HG03520 (cell line): ENCODE data around the gene OXER1.

ENCODE experiments used
- ATAC-seq: cut with Tn5 transposase; IDR thresholded peaks from one replicate; pipeline ENCODE4 v1.9.1; 2021; ENCODE audit warnings: mild to moderate bottlenecking, moderate library complexity; ENCODE audit not compliant: unreplicated experiment

The OXER1 gene

GRCh38 chr2:42764096-42764495 is at the start of gene OXER1:
OXER1 (minus strand) TSS chr2:42764135; CDS start chr2:42764062, 73 bp downstream.
- no peak for ATAC-seq

GRCh38 chr2:42812899-42813479 is 49.1 kb upstream of the OXER1 start:
- no peak for ATAC-seq

GRCh38 chr2:42810971-42811811 is 47.3 kb upstream of the OXER1 start:
- peak; percentile 2 for ATAC-seq

- peak; percentile 64 for ATAC-seq
Measured at GRCh38 chr2:42810121-42810970, 46.4 kb upstream of the OXER1 start.

- ATAC-seq: peak; percentile 45
Measured at GRCh38 chr2:42809819-42810120, 45.8 kb upstream of the OXER1 start.

GRCh38 chr2:42809131-42809818 is 45.3 kb upstream of the OXER1 start:
- no peak for ATAC-seq

GRCh38 chr2:42808301-42808700 is 44.4 kb upstream of the OXER1 start:
- no peak for ATAC-seq

GRCh38 chr2:42806786-42807185 is 42.9 kb upstream of the OXER1 start:
- ATAC-seq: no peak

GRCh38 chr2:42804891-42805290 is 41.0 kb upstream of the OXER1 start:
- no peak for ATAC-seq

GRCh38 chr2:42804338-42804737 is 40.4 kb upstream of the OXER1 start:
- ATAC-seq: no peak

GRCh38 chr2:42802150-42802549 is 38.2 kb upstream of the OXER1 start:
- ATAC-seq: no peak

- no peak for ATAC-seq
Measured at GRCh38 chr2:42801381-42801780, 37.4 kb upstream of the OXER1 start.

- no peak for ATAC-seq
Measured at GRCh38 chr2:42800981-42801380, 37.0 kb upstream of the OXER1 start.

GRCh38 chr2:42800461-42800962 is 36.6 kb upstream of the OXER1 start:
- ATAC-seq: no peak

- no peak for ATAC-seq
Measured at GRCh38 chr2:42799881-42800280, 35.9 kb upstream of the OXER1 start.

- no peak for ATAC-seq
Measured at GRCh38 chr2:42797281-42797680, 33.3 kb upstream of the OXER1 start.

- peak; percentile 36 for ATAC-seq
Measured at GRCh38 chr2:42796427-42797248, 32.7 kb upstream of the OXER1 start.

- peak; percentile 28 for ATAC-seq
Measured at GRCh38 chr2:42795841-42796301, 31.9 kb upstream of the OXER1 start.

GRCh38 chr2:42795275-42795674 is 31.3 kb upstream of the OXER1 start:
- no peak for ATAC-seq
